ENCODE results near the gene ULK1. TPM values are rescaled to one million over a fixed set of nuclear protein-coding genes. Genes with fewer than 3 reads are reported as not detected.

The ULK1 gene
- total RNA-seq, 1 donor from 2014 or later, result 14.7 TPM

GRCh38 chr12:131897276-131897675 is 2.9 kb downstream of the ULK1 start:
- Histone ChIP-seq H3K4me3 (ENCODE audit: low read depth, low read length) (no peak overlapping the region), H3K36me3 (ENCODE audit: control insufficient read depth, insufficient read depth, low read length) (no peaks in the 10 kb centered on the region), H3K27me3 (ENCODE audit: control insufficient read depth, insufficient read depth, low read length) (no peaks in the 10 kb centered on the region)
- TF ChIP-seq, protein P1, sequence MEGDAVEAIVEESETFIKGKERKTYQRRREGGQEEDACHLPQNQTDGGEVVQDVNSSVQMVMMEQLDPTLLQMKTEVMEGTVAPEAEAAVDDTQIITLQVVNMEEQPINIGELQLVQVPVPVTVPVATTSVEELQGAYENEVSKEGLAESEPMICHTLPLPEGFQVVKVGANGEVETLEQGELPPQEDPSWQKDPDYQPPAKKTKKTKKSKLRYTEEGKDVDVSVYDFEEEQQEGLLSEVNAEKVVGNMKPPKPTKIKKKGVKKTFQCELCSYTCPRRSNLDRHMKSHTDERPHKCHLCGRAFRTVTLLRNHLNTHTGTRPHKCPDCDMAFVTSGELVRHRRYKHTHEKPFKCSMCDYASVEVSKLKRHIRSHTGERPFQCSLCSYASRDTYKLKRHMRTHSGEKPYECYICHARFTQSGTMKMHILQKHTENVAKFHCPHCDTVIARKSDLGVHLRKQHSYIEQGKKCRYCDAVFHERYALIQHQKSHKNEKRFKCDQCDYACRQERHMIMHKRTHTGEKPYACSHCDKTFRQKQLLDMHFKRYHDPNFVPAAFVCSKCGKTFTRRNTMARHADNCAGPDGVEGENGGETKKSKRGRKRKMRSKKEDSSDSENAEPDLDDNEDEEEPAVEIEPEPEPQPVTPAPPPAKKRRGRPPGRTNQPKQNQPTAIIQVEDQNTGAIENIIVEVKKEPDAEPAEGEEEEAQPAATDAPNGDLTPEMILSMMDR (IDR thresholded peaks at IDR 0.05; ENCODE audit: insufficient read depth, low read length, poor library complexity, severe bottlenecking), result no peak
- DNase-seq (ENCODE audit: low read depth), result no peak

DNA sequence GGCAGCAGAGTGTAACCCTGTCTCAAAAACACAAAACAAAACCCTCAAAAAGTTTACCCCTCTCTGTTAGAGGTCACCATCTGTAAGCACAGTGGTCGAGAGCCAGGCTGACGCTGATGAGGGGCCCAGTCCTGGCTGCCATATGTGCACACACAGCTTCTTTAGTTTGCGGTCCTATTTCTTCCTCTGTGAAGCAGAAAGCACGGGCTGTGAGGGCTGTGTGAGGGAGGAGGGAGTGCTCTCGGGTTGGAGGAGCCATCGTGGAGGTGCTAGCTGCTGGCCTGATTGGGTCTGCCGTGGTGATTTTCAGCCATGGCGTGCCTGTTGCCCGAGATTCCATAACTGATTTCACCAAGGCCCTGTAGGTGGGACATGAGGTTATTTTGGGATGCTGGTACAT is 3.5 kb downstream of the ULK1 start:
- Histone ChIP-seq H3K27me3 (ENCODE audit: control insufficient read depth, insufficient read depth, low read length) (no peaks in the 10 kb centered on the region), H3K36me3 (ENCODE audit: control insufficient read depth, insufficient read depth, low read length) (no peaks in the 10 kb centered on the region), H3K4me3 (ENCODE audit: low read depth, low read length) (no peak overlapping the region)
- no peak for DNase-seq (ENCODE audit: low read depth)
- TF ChIP-seq, protein P1 (IDR thresholded peaks at IDR 0.05; ENCODE audit: insufficient read depth, low read length, poor library complexity, severe bottlenecking), result no peak

GRCh38 chr12:131900397-131900796 is 6.0 kb downstream of the ULK1 start:
- TF ChIP-seq, protein P1 (IDR thresholded peaks at IDR 0.05; ENCODE audit: insufficient read depth, low read length, poor library complexity, severe bottlenecking), result no peak
- H3K4me3 ChIP-seq (ENCODE audit: low read depth, low read length), result no peak overlapping the region
- no peaks in the 10 kb centered on the region for H3K27me3 ChIP-seq (ENCODE audit: control insufficient read depth, insufficient read depth, low read length)
- H3K36me3 ChIP-seq (ENCODE audit: control insufficient read depth, insufficient read depth, low read length), result peaks cover 1% of the 10 kb centered on the region
- no peak for DNase-seq (ENCODE audit: low read depth)

- no peak for DNase-seq (ENCODE audit: low read depth)
- peaks cover 1% of the 10 kb centered on the region for H3K36me3 ChIP-seq (ENCODE audit: control insufficient read depth, insufficient read depth, low read length)
- TF ChIP-seq, protein P1 (IDR thresholded peaks at IDR 0.05; ENCODE audit: insufficient read depth, low read length, poor library complexity, severe bottlenecking), result no peak
- no peaks in the 10 kb centered on the region for H3K27me3 ChIP-seq (ENCODE audit: control insufficient read depth, insufficient read depth, low read length)
- H3K4me3 ChIP-seq (ENCODE audit: low read depth, low read length), result no peak overlapping the region
Measured at GRCh38 chr12:131901431-131902331, 7.3 kb downstream of the ULK1 start.

GRCh38 chr12:131902332-131903241 is 8.2 kb downstream of the ULK1 start:
- H3K4me3 ChIP-seq (ENCODE audit: low read depth, low read length), result no peak overlapping the region
- DNase-seq (ENCODE audit: low read depth), result no peak
- TF ChIP-seq, protein P1 (IDR thresholded peaks at IDR 0.05; ENCODE audit: insufficient read depth, low read length, poor library complexity, severe bottlenecking), result no peak
- peaks cover 1% of the 10 kb centered on the region for H3K36me3 ChIP-seq (ENCODE audit: control insufficient read depth, insufficient read depth, low read length)
- H3K27me3 ChIP-seq (ENCODE audit: control insufficient read depth, insufficient read depth, low read length), result no peaks in the 10 kb centered on the region

Measured in kidney epithelial cell (primary cell).